ENCODE data around the gene SETD1B.
A peak's percentile ranks its signal among the peaks of the same experiment; 100 is the strongest.

The SETD1B gene

DNA sequence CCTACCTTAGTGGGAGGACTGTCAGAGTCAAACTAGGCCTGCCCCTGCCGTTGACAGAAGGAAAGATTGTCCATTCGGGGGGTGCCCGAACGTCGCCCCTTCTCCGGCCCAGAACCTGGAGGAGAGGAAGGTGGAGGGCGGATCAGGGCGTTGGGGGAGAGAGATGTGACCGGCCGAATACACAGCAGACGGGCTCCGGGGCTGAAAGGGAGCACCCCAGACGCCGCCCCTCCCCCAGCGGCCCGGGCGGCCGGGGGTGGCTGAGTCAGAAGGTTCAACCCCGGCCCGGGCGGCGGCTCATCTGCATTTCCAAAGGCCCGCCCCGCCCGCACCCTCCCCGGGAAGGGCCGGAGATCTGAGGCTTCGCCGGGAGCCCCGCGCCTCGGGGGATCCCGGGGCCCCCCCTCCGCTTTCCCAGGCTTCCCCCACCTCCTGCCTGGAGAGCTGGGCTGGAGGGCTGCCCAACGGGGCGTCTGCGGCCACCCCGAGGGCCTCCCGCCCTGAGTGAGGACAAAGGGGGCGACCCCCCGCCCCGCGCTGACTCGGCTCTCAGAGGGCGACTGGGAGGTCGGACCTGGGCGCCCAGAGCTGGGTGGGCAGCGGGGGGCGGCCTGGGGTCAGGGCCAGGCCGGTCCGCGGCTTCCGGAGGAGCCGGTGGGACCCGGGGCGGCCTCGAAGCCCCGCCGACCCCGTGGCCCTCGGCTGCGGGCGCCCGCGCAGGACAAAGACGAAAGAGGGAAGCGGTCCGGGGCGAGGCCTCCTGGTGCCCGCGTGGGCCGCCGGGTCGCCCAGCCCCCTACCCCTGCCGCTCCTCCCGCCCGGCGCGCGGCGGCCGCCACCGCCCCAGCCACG is 3.7 kb upstream of the SETD1B start:
- no peaks in the 10 kb centered on the region for H3K9me3 ChIP-seq (replicated peaks; ENCODE audit: insufficient read depth, low read length)
- TF ChIP-seq, protein P1, sequence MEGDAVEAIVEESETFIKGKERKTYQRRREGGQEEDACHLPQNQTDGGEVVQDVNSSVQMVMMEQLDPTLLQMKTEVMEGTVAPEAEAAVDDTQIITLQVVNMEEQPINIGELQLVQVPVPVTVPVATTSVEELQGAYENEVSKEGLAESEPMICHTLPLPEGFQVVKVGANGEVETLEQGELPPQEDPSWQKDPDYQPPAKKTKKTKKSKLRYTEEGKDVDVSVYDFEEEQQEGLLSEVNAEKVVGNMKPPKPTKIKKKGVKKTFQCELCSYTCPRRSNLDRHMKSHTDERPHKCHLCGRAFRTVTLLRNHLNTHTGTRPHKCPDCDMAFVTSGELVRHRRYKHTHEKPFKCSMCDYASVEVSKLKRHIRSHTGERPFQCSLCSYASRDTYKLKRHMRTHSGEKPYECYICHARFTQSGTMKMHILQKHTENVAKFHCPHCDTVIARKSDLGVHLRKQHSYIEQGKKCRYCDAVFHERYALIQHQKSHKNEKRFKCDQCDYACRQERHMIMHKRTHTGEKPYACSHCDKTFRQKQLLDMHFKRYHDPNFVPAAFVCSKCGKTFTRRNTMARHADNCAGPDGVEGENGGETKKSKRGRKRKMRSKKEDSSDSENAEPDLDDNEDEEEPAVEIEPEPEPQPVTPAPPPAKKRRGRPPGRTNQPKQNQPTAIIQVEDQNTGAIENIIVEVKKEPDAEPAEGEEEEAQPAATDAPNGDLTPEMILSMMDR (IDR thresholded peaks at IDR 0.05; ENCODE audit: low read length), result no peak
- TF ChIP-seq EZH2 (optimal IDR thresholded peaks at IDR 0.05; ENCODE audit: low read depth, low read length) (no peak), EZH2phosphoT487 (IDR thresholded peaks at IDR 0.05; ENCODE audit: low read length) (no peak)
- no peak overlapping the region for H2AFZ ChIP-seq (ENCODE audit: low read length)
- peak overlapping the region; percentile 93 for H3K27ac ChIP-seq (ENCODE audit: low read length)
- H3K79me2 ChIP-seq (ENCODE audit: low read length), result peaks cover 52% of the 10 kb centered on the region
- H4K20me1 ChIP-seq (ENCODE audit: insufficient read depth, low read length), result no peaks in the 10 kb centered on the region
- H3K9me2 ChIP-seq (replicated peaks; ENCODE audit: insufficient read depth, low read length), result no peaks in the 10 kb centered on the region
- peak overlapping the region; percentile 63 for H3K4me3 ChIP-seq (ENCODE audit: low read length)
- peak overlapping the region; percentile 54; the same call in 1 of the 2 replicates for H3K4me2 ChIP-seq (ENCODE audit: low read depth, low read length)
- DNase-seq, result peak; percentile 62
- H3K4me1 ChIP-seq (ENCODE audit: low read length), result peaks cover 7% of the 10 kb centered on the region; the same call in 1 of the 2 replicates
- H3K27me3 ChIP-seq (replicated peaks; ENCODE audit: insufficient read depth, low read length), result no peaks in the 10 kb centered on the region
- H3K9ac ChIP-seq (ENCODE audit: low read length), result peak overlapping the region; percentile 93
- H3F3A ChIP-seq (ENCODE audit: insufficient read depth, low read length), result peaks cover 21% of the 10 kb centered on the region
- H3K36me3 ChIP-seq (replicated peaks; ENCODE audit: insufficient read depth, low read length), result no peaks in the 10 kb centered on the region

DNA sequence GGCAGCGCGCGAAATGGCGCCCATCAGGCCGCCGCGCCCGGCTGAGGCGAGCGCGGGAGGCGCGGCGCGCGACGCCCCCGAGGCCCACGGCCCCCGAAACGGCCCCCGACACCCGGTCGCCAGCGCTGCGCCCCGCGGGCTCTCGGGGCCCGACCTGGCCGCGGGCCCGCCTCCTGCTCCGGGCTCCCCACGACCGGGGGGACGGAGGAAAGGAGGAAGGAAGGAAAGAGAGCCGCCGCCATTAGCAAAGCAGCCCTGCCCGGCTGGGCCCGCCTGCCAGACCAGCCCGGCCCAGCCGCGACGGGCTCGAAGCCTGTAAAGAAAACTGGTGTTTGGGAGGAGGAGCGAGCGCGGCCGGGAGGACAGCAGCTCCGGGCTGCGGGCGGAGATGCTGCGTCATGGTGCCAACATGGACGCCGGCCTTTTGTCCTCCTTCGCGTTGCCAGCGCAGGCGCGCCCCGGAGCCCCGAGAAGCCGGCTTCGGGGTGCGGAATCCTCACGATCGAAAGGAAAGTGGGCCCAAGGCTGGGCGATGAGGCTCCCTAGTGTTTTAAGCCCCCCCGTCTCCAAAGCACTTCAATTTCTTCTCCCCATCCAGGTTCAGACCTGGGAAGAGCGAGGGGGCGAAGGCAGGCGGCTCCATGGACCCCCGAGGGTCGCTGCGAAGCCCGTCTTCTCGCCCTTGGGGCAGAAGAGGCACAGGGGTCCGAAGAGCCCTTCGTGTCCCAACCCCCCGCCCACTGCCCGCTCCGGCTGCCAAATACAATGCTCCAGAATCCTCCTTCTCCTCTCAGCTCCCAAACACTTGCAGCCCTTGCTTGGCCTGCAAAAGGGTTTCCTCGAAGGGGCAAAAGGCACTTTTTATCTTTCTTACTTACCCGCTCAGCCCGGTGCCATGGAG is 2.9 kb upstream of the SETD1B start:
- Histone ChIP-seq H3K9me2 (replicated peaks; ENCODE audit: insufficient read depth, low read length) (no peaks in the 10 kb centered on the region), H3F3A (ENCODE audit: insufficient read depth, low read length) (peaks cover 21% of the 10 kb centered on the region), H4K20me1 (ENCODE audit: insufficient read depth, low read length) (no peaks in the 10 kb centered on the region), H3K4me2 (ENCODE audit: low read depth, low read length) (peak overlapping the region; percentile 96), H3K9ac (ENCODE audit: low read length) (peak overlapping the region; percentile 97), H3K4me1 (ENCODE audit: low read length) (peaks cover 7% of the 10 kb centered on the region; the same call in 1 of the 2 replicates), H3K4me3 (ENCODE audit: low read length) (peak overlapping the region; percentile 67), H2AFZ (ENCODE audit: low read length) (no peak overlapping the region), H3K27me3 (replicated peaks; ENCODE audit: insufficient read depth, low read length) (no peaks in the 10 kb centered on the region), H3K36me3 (replicated peaks; ENCODE audit: insufficient read depth, low read length) (no peaks in the 10 kb centered on the region), H3K27ac (ENCODE audit: low read length) (peak overlapping the region; percentile 99), H3K79me2 (ENCODE audit: low read length) (peaks cover 59% of the 10 kb centered on the region), H3K9me3 (replicated peaks; ENCODE audit: insufficient read depth, low read length) (no peaks in the 10 kb centered on the region)
- peak; percentile 42 for DNase-seq
- no peak for TF ChIP-seq EZH2 (optimal IDR thresholded peaks at IDR 0.05; ENCODE audit: low read depth, low read length)
- TF ChIP-seq, protein P1 (IDR thresholded peaks at IDR 0.05; ENCODE audit: low read length), result no peak

DNA sequence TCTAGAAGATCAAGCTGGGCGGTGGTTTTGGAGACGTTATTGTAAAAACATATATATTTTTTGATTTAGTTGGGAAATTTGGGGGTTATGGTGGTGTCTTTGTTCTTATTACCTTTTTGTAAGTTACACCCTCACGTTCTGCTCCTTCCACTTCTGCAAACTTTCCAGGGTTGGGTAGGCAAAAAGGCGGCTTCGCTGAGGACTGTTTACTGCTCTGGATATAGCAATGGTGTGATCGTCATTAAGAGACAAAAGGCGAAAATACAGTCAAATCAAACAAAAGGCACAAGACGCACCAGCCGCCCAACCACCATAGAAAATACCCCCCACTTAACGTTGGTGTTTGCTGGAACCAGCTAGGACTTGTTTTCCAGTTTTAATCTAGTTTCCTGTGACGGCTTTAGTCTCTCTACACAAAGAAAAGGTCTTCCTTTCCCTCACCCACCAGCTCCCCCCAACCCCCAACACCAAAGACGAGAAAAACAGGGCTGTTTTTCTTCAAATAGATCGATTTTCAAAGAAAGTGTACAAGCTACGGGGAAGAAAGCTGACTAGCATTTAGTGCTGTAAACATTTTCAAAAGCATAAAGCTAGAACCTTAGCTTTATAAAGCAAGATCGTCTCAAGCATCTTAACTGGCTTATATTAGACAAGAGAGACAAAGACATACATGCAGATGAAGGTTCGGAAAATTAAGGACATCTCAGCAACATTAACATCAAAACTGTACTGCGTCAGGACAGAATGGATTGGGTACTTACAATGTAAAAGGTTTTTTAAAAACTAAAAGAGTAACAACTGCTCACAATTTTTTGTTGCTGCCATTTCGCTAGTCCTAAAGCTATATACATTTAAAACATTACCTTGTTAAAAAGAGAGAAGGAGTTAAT is 2.0 kb upstream of the SETD1B start:
- H3K27ac ChIP-seq (ENCODE audit: low read length), result peak overlapping the region; percentile 99
- H4K20me1 ChIP-seq (ENCODE audit: insufficient read depth, low read length), result no peaks in the 10 kb centered on the region
- H3K9ac ChIP-seq (ENCODE audit: low read length), result peak overlapping the region; percentile 97
- no peaks in the 10 kb centered on the region for H3K36me3 ChIP-seq (replicated peaks; ENCODE audit: insufficient read depth, low read length)
- TF ChIP-seq EZH2 (optimal IDR thresholded peaks at IDR 0.05; ENCODE audit: low read depth, low read length) (no peak), EZH2phosphoT487 (IDR thresholded peaks at IDR 0.05; ENCODE audit: low read length) (no peak)
- TF ChIP-seq, protein P1 (IDR thresholded peaks at IDR 0.05; ENCODE audit: low read length), result no peak
- no peaks in the 10 kb centered on the region for H3K9me3 ChIP-seq (replicated peaks; ENCODE audit: insufficient read depth, low read length)
- peak overlapping the region; percentile 96 for H3K4me2 ChIP-seq (ENCODE audit: low read depth, low read length)
- peak; percentile 46 for DNase-seq
- no peaks in the 10 kb centered on the region for H3K9me2 ChIP-seq (replicated peaks; ENCODE audit: insufficient read depth, low read length)
- H3K4me1 ChIP-seq (ENCODE audit: low read length), result peaks cover 7% of the 10 kb centered on the region; the same call in 1 of the 2 replicates
- H3F3A ChIP-seq (ENCODE audit: insufficient read depth, low read length), result peaks cover 21% of the 10 kb centered on the region
- no peaks in the 10 kb centered on the region for H3K27me3 ChIP-seq (replicated peaks; ENCODE audit: insufficient read depth, low read length)
- no peak overlapping the region for H2AFZ ChIP-seq (ENCODE audit: low read length)
- peaks cover 68% of the 10 kb centered on the region for H3K79me2 ChIP-seq (ENCODE audit: low read length)
- H3K4me3 ChIP-seq (ENCODE audit: low read length), result peak overlapping the region; percentile 67
